Measurements from ENCODE around the gene DCDC2C. TPM values are rescaled to one million over a fixed set of nuclear protein-coding genes. Genes with fewer than 3 reads are reported as not detected.

DCDC2C gene
- total RNA-seq, 3 donors from 2014 or later = 0.35 TPM; not detected in 2

DNA sequence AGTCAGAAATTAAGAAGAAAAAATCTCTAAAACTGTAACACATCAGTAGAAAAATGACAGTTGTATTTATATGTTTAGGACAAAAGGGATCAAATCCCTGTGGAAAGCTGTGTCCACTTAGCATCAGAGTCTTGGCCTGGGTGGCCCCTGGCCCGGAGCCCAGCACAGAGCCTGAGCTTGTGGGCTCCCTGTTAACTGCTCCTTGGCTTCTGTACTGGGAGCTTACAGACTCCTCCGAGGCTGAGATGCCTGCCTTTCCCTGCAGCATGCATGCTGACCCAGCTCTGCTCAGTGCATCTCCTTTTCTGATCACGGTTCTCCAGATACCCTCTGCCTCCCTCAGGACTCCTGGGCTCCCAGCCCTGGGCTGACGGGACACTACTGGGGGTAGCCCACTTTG, 98.1 kb downstream of the DCDC2C start:
- no peaks in the 10 kb centered on the region for H3K4me1 ChIP-seq (ENCODE audit: low read depth)
- no peaks in the 10 kb centered on the region for H3K9me3 ChIP-seq
- no peak for DNase-seq
- no peak for ATAC-seq
- TF ChIP-seq, protein P1, sequence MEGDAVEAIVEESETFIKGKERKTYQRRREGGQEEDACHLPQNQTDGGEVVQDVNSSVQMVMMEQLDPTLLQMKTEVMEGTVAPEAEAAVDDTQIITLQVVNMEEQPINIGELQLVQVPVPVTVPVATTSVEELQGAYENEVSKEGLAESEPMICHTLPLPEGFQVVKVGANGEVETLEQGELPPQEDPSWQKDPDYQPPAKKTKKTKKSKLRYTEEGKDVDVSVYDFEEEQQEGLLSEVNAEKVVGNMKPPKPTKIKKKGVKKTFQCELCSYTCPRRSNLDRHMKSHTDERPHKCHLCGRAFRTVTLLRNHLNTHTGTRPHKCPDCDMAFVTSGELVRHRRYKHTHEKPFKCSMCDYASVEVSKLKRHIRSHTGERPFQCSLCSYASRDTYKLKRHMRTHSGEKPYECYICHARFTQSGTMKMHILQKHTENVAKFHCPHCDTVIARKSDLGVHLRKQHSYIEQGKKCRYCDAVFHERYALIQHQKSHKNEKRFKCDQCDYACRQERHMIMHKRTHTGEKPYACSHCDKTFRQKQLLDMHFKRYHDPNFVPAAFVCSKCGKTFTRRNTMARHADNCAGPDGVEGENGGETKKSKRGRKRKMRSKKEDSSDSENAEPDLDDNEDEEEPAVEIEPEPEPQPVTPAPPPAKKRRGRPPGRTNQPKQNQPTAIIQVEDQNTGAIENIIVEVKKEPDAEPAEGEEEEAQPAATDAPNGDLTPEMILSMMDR (IDR thresholded peaks at IDR 0.05) = no peak
- no peaks in the 10 kb centered on the region for H3K36me3 ChIP-seq (ENCODE audit: low read depth)
- H3K4me3 ChIP-seq = no peak overlapping the region
- intact Hi-C loops (cut with DNase I, micrococcal nuclease) = no loop called here

DNA sequence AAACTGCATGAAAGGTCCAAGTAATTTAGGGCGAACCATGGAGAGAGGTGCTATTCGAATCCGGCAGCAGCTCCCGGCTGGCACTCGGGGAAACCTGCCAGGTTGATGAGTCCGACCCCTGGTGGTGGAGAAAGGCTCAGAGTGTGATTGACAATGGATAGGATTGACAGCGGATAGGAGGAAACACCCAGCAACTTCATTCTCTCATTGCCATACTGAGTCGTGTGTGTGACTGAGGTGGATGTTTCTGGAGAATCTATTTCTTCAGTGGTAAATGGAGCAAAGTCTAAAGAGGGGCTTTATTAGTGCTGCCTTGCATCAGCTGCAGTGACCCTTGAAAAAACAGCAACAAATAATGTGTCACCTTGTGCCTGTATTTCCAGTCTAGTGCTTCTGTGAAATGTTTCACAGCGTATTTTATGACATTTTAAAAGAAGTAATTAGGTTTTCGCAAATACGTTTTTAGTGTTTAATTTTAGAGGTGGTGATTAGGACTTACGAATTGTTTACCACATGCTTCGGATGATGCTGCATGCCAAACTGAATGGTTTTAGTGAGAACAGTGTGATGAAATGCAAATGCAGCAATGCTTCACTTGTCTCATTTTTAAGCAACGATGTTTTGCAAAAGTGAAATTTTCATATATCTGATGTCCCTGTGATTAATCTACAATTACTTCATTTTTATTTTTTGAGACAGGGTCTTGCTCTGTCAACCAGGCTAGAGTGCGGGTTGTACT, 102.0 kb downstream of the DCDC2C start:
- H3K9me3 ChIP-seq = peaks cover 2% of the 10 kb centered on the region
- no peak for ATAC-seq
- DNase-seq = no peak
- H3K36me3 ChIP-seq (ENCODE audit: low read depth) = no peaks in the 10 kb centered on the region
- intact Hi-C loops (cut with DNase I, micrococcal nuclease) = no loop called here
- no peak overlapping the region for H3K4me3 ChIP-seq
- TF ChIP-seq, protein P1 (IDR thresholded peaks at IDR 0.05) = no peak
- no peaks in the 10 kb centered on the region for H3K4me1 ChIP-seq (ENCODE audit: low read depth)

DNA sequence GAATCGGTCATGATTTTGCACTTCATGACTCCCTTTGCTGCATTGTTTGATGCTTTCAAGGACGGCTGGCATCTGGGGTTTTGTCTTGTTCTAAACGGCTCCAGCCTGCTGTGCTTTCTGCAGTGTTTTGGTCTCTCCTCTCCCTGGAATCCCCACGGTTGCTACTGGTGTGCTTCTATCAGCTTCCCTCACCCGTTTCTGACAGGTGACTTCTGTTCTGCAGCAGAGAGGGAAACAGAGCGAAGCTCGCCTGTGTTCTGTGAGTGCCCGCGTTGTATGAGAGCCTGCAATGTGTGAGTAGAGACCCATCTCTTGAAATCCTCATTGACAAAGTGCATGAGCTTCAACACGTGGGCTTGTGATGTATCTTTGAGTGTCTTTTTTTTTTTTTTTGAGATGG, 102.8 kb downstream of the DCDC2C start:
- Histone ChIP-seq H3K36me3 (ENCODE audit: low read depth) (no peaks in the 10 kb centered on the region), H3K4me3 (no peak overlapping the region), H3K9me3 (peaks cover 6% of the 10 kb centered on the region), H3K4me1 (ENCODE audit: low read depth) (no peaks in the 10 kb centered on the region)
- DNase-seq (no peak), ATAC-seq (no peak)
- intact Hi-C loops (cut with DNase I, micrococcal nuclease) = no loop called here
- TF ChIP-seq, protein P1 (IDR thresholded peaks at IDR 0.05) = no peak

DNA sequence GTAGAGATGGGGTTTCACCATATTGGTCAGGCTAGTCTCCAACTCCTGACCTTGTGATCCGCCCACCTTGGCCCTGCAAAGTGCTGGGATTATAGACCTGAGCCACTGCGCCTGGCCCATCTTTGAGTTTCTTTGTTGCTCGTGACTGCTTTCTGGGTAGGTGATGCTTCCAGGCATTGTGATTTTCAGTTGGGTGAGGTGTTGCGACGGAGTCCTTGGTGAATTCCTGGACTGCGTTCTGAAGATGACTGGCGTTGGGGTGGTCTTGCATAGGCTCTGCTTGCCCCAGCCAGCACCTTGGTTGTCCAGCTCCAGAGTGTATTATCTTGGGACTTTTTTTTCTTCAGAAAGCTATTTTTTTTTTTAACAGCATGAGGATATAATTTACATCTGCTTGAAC, 103.4 kb downstream of the DCDC2C start:
- intact Hi-C loops (cut with DNase I, micrococcal nuclease) = no loop called here
- H3K4me3 ChIP-seq = no peak overlapping the region
- no peaks in the 10 kb centered on the region for H3K4me1 ChIP-seq (ENCODE audit: low read depth)
- TF ChIP-seq, protein P1 (IDR thresholded peaks at IDR 0.05) = no peak
- H3K36me3 ChIP-seq (ENCODE audit: low read depth) = no peaks in the 10 kb centered on the region
- DNase-seq (no peak), ATAC-seq (no peak)
- H3K9me3 ChIP-seq = peaks cover 6% of the 10 kb centered on the region

DNA sequence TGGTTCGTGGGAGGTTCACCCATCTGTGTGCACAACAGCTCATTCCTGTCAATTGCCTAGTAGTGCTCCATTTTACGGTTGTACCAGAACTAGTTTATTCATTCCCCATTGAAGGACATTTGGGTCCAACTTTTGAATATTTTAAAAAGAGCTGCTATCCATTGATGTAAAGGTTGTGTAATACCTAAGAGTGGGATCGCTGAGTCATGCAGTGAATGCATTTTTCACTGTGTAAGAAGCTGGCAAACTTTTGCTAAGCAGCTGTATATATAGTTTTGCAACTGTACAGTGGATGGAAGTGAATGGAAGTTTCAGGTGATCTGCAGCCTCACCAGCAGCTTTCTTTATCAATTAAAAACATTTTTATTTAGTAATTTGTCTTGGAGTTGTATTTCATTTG, 104.5 kb downstream of the DCDC2C start:
- no peak for ATAC-seq
- intact Hi-C loops (cut with DNase I, micrococcal nuclease) = no loop called here

More for the DNA sequence above, 104.5 kb downstream of the DCDC2C start:
- peaks cover 6% of the 10 kb centered on the region for H3K9me3 ChIP-seq
- TF ChIP-seq, protein P1 (IDR thresholded peaks at IDR 0.05) = no peak
- no peaks in the 10 kb centered on the region for H3K36me3 ChIP-seq (ENCODE audit: low read depth)
- H3K4me1 ChIP-seq (ENCODE audit: low read depth) = no peaks in the 10 kb centered on the region
- no peak for DNase-seq
- no peak overlapping the region for H3K4me3 ChIP-seq
